GM21528 (cell line): ENCODE data around the gene PKHD1.

ENCODE experiments used
- ATAC-seq: cut with Tn5 transposase; IDR thresholded peaks from one replicate; pipeline ENCODE4 v1.9.1; 2021; ENCODE audit warnings: mild to moderate bottlenecking, moderate library complexity; ENCODE audit not compliant: unreplicated experiment, low FRiP score

PKHD1 gene

DNA sequence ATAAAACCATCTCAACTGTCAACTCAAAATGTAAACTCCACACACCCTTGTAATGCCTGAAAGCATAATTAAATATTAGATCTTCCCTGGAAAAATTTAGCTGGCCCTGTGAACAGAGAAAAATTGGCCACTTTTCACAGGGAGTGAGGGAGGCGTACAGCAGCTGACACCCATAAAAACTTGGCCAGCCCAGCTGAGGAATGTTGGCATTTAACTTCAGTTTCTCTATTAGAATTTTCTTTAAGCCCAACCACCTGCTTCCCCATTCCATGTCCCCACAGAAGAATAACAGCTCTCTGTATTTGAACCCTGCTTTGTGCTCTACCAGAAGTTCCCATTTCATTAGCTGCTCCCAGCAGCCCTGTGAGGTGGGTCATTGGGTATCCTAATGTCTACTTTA is 41.0 kb downstream of the PKHD1 start:
- no peak for ATAC-seq

- no peak for ATAC-seq
Measured at GRCh38 chr6:52045481-52045880, 41.9 kb downstream of the PKHD1 start.

GRCh38 chr6:52045033-52045432 is 42.4 kb downstream of the PKHD1 start:
- no peak for ATAC-seq

GRCh38 chr6:52042141-52042885 is 45.1 kb downstream of the PKHD1 start:
- ATAC-seq: no peak

DNA sequence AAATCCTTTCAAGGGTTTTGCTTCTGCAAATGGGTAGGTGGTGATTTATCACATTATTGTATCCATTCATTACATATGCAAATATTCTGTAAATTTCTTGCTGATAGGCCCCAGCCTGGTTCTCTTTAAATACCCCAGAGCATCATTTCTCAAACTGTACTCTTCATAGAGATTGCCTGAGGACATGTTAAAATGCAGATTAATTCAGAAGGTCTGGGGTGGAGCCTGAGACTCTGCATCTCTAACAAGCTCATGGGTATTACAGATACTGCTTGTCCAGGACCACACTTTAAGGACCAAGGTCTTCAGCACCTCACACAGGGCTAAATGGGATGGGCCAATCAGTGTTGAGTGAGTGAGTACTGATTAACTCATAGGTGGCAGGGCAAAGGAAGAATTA is 46.3 kb downstream of the PKHD1 start:
- ATAC-seq: no peak

GRCh38 chr6:52027699-52028098 is 59.7 kb downstream of the PKHD1 start:
- ATAC-seq: no peak

DNA sequence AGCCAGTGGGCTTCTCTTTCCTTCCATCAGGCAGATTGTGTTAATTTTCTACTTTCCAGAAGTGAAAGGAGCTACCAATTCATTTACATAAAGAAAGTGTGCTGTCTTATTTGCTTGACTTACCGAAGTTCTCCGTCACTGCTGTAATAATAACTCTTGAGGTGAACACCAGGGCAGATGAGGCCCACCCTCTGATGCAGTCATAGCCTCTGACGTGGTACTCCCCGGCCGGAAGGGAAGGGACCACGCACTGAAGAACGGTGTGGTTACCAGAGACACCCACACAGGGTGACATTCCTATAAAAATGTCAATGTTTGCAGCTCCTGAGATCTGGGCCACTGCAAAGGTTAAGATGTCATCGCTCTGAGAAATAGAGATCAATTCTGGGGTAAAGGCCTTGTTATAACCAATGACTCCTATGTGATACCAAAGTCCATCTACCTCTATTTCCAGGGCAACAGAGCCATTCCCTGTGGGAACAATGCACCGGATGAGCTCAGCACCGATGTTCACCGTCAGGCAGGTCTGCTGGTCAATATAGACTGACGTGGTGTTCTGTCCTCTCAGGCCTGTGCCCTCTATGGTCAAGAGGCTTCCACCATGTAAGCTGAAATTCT is 62.9 kb downstream of the PKHD1 start:
- no peak for ATAC-seq

GRCh38 chr6:52022675-52023074 is 64.7 kb downstream of the PKHD1 start:
- ATAC-seq: no peak

DNA sequence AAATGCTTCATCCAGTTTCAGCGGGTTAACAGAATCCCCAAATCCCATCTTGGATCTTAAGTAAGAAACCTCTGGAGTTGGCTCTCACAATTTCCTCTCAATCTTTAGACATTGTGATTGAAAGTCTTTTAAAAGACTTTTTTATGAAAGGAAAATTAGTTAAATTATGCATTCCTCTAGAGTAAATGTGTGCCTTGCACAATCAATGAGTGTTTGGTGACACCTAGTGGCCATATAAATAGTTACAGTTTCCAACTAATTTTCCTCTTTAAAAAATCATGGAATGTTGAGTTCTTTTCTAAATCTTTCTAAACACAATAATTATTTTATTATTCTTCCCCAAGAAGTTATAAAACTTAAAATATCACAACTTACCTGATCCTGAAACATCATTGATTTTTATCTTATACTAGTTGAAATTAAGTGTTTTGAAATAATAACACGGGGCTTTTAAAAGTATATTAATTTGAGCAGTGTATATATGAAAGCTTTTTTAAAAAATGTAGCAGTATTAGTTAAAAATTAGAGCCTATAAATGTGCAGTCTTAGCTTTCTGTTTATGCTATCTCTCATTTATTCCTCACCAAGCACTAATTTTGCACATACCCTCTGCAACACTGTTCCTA is 66.4 kb downstream of the PKHD1 start:
- no peak for ATAC-seq

- ATAC-seq: no peak
Measured at GRCh38 chr6:52019881-52020280, 67.5 kb downstream of the PKHD1 start.

DNA sequence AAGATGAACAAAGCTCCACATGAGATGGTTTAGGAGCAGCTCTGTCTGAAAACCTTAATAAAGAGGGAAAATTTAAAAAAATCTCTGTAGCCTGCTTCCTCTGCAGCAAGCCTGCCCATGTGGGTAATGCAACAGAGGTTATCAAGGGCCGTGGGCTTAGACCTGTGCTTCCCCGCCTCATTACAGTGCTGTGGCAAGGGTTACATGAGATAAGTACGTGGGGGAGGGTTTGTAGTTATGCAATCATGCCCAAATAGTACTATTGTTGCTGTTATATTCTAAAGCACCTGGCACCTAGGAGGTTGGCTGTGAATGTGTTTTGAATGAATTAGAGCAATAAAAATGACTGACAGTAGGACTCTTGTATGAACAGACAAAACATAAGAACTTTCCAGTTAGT is 68.3 kb downstream of the PKHD1 start:
- ATAC-seq: no peak

- ATAC-seq: no peak
Measured at GRCh38 chr6:52016915-52017748, 70.3 kb downstream of the PKHD1 start.

DNA sequence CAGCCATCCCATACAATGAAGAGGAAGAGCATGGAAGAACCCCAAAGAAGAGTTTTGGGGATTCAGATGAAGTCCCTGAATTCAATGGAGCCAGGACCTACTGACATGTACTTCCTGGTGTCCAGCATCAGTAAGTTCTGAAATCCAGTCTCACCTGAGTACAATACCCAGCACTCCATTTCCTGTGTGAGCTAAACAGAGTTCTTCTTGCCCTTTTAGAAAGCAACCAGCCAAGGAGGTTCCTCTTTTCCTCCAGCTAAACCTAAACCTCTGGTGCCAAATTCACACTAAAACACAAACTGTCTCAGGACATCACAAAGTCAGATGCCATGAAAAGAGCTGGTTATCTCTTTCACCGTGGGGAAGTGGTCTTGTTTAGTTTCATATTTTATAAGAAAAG is 71.5 kb downstream of the PKHD1 start:
- no peak for ATAC-seq

- ATAC-seq: no peak
Measured at GRCh38 chr6:52014391-52014790, 73.0 kb downstream of the PKHD1 start.

DNA sequence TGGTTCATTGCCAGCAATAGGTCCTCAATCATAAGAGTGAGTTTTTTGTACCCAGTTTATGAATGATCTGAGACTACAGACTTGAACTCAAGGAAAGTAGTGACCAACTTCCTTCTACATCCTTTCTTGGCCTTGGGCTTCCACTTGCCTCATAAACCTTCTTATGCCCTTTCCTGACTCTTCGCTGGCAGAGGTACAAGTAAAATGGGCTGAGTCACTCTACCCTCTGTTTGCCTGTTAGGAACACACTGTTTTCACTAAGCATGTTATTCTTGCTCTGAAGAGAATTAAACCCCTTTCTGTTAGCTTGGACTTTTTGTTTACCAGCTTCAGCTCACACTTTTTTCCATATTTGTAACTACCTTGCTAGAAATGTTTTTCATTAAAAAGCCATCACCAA is 74.4 kb downstream of the PKHD1 start:
- no peak for ATAC-seq

GRCh38 chr6:52012582-52012981 is 74.8 kb downstream of the PKHD1 start:
- no peak for ATAC-seq

DNA sequence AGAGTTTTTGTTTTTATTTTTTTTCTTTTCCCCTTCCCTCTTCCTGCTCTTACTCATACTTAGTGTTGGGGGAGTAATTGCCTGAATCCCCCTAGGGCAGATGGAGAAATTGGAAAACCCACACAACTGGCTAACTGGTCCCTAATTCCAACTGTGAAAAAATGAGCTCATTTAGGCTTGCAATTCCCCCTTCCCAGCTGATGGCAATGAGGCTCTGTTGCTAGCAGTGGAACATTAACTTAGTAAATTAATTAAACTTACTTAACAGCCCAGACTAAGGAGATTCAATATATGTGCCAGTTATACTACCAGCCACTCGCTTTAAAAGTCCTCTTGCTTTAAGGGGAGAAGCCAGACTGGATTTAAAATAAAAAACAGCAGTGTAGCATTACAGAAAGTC is 76.6 kb downstream of the PKHD1 start:
- ATAC-seq: no peak

- no peak for ATAC-seq
Measured at GRCh38 chr6:52010145-52010544, 77.3 kb downstream of the PKHD1 start.

DNA sequence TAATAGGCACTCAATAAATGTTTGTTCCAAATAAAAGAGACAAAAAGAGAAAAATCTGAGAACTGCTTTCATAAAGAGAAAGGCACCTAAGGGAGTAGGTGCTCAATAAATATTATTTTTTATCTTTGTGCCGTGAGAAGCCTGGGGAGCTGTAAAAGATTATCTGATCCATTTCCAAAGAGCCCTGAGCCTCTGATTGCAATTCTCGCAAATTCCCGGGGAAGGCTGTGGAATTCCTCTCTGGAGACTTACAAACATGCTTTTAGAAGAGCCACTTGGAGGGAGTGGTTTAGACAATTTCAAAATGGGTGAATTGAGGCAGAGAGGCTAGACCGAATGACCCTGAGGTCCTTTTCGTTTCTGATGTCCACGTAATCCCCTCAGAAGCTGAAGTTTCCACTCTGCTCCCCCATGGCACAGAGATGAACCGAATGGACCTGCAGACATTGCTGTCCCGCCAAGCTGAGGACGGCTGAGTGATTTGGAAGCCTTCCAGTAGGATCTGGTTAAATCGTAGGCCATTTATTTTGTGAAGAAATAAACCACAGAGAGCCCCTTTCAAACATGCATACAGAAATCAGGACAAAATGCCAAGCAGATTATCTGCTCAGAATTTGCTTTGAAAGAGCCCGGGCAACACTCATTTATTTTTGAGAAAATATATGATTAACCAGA is 77.8 kb downstream of the PKHD1 start:
- no peak for ATAC-seq

GRCh38 chr6:52000064-52000463 is 87.3 kb downstream of the PKHD1 start:
- ATAC-seq: no peak
